ENCODE data around the gene FAM168A.
A peak's percentile ranks its signal among the peaks of the same experiment; 100 is the strongest.

FAM168A gene

GRCh38 chr11:73467505-73467904 is 130.4 kb downstream of the FAM168A start:
- Histone ChIP-seq H4K20me1 (ENCODE audit: insufficient read depth, low read length) (no peaks in the 10 kb centered on the region; the same call in 1 of the 2 replicates), H3K4me3 (ENCODE audit: low read length) (no peak overlapping the region), H3K4me2 (ENCODE audit: low read length) (no peak overlapping the region), H3K9ac (ENCODE audit: low read length) (no peak overlapping the region), H3K9me3 (ENCODE audit: insufficient read depth, low read length) (no peaks in the 10 kb centered on the region), H3K36me3 (replicated peaks; ENCODE audit: low read depth, low read length) (no peaks in the 10 kb centered on the region), H2AFZ (ENCODE audit: low read depth, low read length) (no peak overlapping the region), H3K27ac (ENCODE audit: low read length) (no peak overlapping the region), H3K4me1 (ENCODE audit: low read length) (peaks cover 7% of the 10 kb centered on the region), H3K27me3 (ENCODE audit: low read depth, low read length) (no peaks in the 10 kb centered on the region), H3K79me2 (ENCODE audit: low read length) (no peaks in the 10 kb centered on the region)
- no peak for TF ChIP-seq EZH2phosphoT487 (IDR thresholded peaks at IDR 0.05; ENCODE audit: low read depth)

GRCh38 chr11:73466643-73467042 is 131.3 kb downstream of the FAM168A start:
- Histone ChIP-seq H3K27ac (ENCODE audit: low read length) (no peak overlapping the region), H3K79me2 (ENCODE audit: low read length) (no peaks in the 10 kb centered on the region), H3K4me3 (ENCODE audit: low read length) (no peak overlapping the region), H2AFZ (ENCODE audit: low read depth, low read length) (no peak overlapping the region), H3K9ac (ENCODE audit: low read length) (no peak overlapping the region), H3K4me2 (ENCODE audit: low read length) (0 out of 2 replicates have a peak overlapping the region, but pooled peaks have one; percentile 5), H3K27me3 (ENCODE audit: low read depth, low read length) (no peaks in the 10 kb centered on the region), H4K20me1 (ENCODE audit: insufficient read depth, low read length) (no peaks in the 10 kb centered on the region; the same call in 1 of the 2 replicates), H3K36me3 (replicated peaks; ENCODE audit: low read depth, low read length) (no peaks in the 10 kb centered on the region), H3K4me1 (ENCODE audit: low read length) (peaks cover 16% of the 10 kb centered on the region), H3K9me3 (ENCODE audit: insufficient read depth, low read length) (no peaks in the 10 kb centered on the region)
- TF ChIP-seq EZH2phosphoT487 (IDR thresholded peaks at IDR 0.05; ENCODE audit: low read depth): no peak
- TF ChIP-seq CTCF (IDR thresholded peaks at IDR 0.05; ENCODE audit: low read depth, low read length): 0 out of 2 replicates have a peak, but pooled peaks have one; percentile 4

- H3K27ac ChIP-seq (ENCODE audit: low read length): no peak overlapping the region
- H3K79me2 ChIP-seq (ENCODE audit: low read length): no peaks in the 10 kb centered on the region
- H3K9me3 ChIP-seq (ENCODE audit: insufficient read depth, low read length): no peaks in the 10 kb centered on the region
- TF ChIP-seq EZH2phosphoT487 (IDR thresholded peaks at IDR 0.05; ENCODE audit: low read depth) (no peak), CTCF (IDR thresholded peaks at IDR 0.05; ENCODE audit: low read depth, low read length) (no peak)
- H3K4me2 ChIP-seq (ENCODE audit: low read length): no peak overlapping the region
- peaks cover 23% of the 10 kb centered on the region for H3K4me1 ChIP-seq (ENCODE audit: low read length)
- no peaks in the 10 kb centered on the region; the same call in 1 of the 2 replicates for H4K20me1 ChIP-seq (ENCODE audit: insufficient read depth, low read length)
- no peak overlapping the region for H3K4me3 ChIP-seq (ENCODE audit: low read length)
- H3K27me3 ChIP-seq (ENCODE audit: low read depth, low read length): no peaks in the 10 kb centered on the region
- H2AFZ ChIP-seq (ENCODE audit: low read depth, low read length): no peak overlapping the region
- H3K9ac ChIP-seq (ENCODE audit: low read length): no peak overlapping the region
- no peaks in the 10 kb centered on the region for H3K36me3 ChIP-seq (replicated peaks; ENCODE audit: low read depth, low read length)
These were observed 132.0 kb downstream of the FAM168A start for GRCh38 chr11:73465871-73466270.

- Histone ChIP-seq H3K79me2 (ENCODE audit: low read length) (no peaks in the 10 kb centered on the region), H3K9ac (ENCODE audit: low read length) (no peak overlapping the region), H3K27ac (ENCODE audit: low read length) (no peak overlapping the region), H3K4me3 (ENCODE audit: low read length) (no peak overlapping the region), H3K9me3 (ENCODE audit: insufficient read depth, low read length) (no peaks in the 10 kb centered on the region), H4K20me1 (ENCODE audit: insufficient read depth, low read length) (no peaks in the 10 kb centered on the region; the same call in 1 of the 2 replicates), H3K4me2 (ENCODE audit: low read length) (no peak overlapping the region), H3K36me3 (replicated peaks; ENCODE audit: low read depth, low read length) (no peaks in the 10 kb centered on the region), H3K27me3 (ENCODE audit: low read depth, low read length) (no peaks in the 10 kb centered on the region), H3K4me1 (ENCODE audit: low read length) (peaks cover 28% of the 10 kb centered on the region), H2AFZ (ENCODE audit: low read depth, low read length) (no peak overlapping the region)
- TF ChIP-seq EZH2phosphoT487 (IDR thresholded peaks at IDR 0.05; ENCODE audit: low read depth) (no peak), CTCF (IDR thresholded peaks at IDR 0.05; ENCODE audit: low read depth, low read length) (no peak)
These were observed 132.8 kb downstream of the FAM168A start for GRCh38 chr11:73465023-73465675.

All from OCI-LY3 (cell line).